AG04450 (cell line): ENCODE data around the gene TMEM203. TPM values are rescaled to one million over a fixed set of nuclear protein-coding genes. Genes with fewer than 3 reads are reported as not detected.

Experiments used
- CTCF ChIA-PET: fragments of 300-600, 350-600 bp; formaldehyde crosslinking; extraction: SDS; loops from one replicate; lab custom pipeline; 2022; ENCODE audit warnings: antibody characterized with exemption, inconsistent platforms; lab: Charles Lee
- POLR2A ChIA-PET: fragments of 350-600 bp; formaldehyde crosslinking; extraction: SDS; loops from one replicate; lab custom pipeline; 2021; ENCODE audit warnings: antibody characterized with exemption, inconsistent platforms; lab: Yijun Ruan, JAX
- DNase-seq: peaks from one replicate; pipeline ENCODE4 v3.0.0-alpha.2; 2011; ENCODE audit warnings: low read depth, low spot score
- H3K27ac ChIP-seq: one replicate; pipeline ENCODE4 v1.5.1; 2012; ENCODE audit warnings: low read depth, low read length, control low read depth
- H3K27me3 ChIP-seq: one replicate; pipeline ENCODE4 v1.6.0; 2012; ENCODE audit warnings: low read length; ENCODE audit not compliant: control insufficient read depth, insufficient read depth
- H3K4me3 ChIP-seq: 2 replicates; pipeline ENCODE4 v1.5.1; 2011; ENCODE audit warnings: mild to moderate bottlenecking, low read depth, low read length, control low read depth
- H3K9me3 ChIP-seq: 2 replicates; pipeline ENCODE4 v1.5.1; 2012; ENCODE audit warnings: low read length; ENCODE audit not compliant: control insufficient read depth, insufficient read depth
- CTCF ChIP-seq: IDR thresholded peaks from 2 replicates; pipeline ENCODE4 v1.5.1; 2011; ENCODE audit warnings: low read depth, low read length, control low read depth, inconsistent platforms
- polyA plus RNA-seq: library from polyadenylated mRNA; depleted of rRNA; stranded (reverse); fragments of >200 nt; gene quantifications from 2 replicates; pipeline ENCODE4 v1.2.3, GENCODE V29; 2011

The TMEM203 gene
- polyA plus RNA-seq, 1 experiment, result 50.2 TPM

DNA sequence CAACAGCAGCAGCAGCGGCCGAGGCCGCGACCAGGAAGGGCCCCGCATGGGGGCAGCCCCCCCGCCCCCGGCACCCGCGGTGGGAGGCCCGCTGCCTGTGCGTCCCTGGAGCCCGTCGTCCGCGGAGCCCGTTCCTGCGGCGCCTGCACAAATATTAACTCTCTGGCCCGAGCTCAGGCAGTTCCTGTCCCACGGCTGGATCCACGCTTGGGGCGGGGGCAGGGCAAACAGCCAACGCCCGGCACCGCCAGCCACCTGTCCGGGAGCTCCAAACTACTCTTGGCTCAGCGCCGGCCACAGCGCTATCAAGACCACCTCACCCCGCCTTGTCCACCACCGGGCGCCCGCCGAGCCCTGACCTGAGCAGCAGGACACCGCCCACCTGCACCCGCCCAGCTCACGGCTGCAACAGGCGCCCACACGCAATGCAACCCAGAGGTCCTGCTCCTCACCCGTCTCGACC, 35.5 kb downstream of the TMEM203 start, which contains the start of gene LRRC26:
LRRC26 (minus strand) TSS at position 156 of the 463 bp plus-strand sequence; CDS start at position 48, 108 bp downstream.
- DNase-seq, result no peak
- TF ChIP-seq CTCF, result no peak
- no peak within 1 kb of the TSS for H3K4me3 ChIP-seq
- H3K27ac ChIP-seq, result no peak within 1 kb of the TSS
- ChIA-PET CTCF (no interaction called here), POLR2A (interaction anchor here (1.1 kb wide), 1 partner anchor 44 kb away, joined by 5 read pairs; no protein-coding TSS in a partner anchor)
- H3K9me3 ChIP-seq, result no peaks in the 10 kb centered on the region; the same call in 1 of the 2 replicates
- peaks cover 59% of the 10 kb centered on the region for H3K27me3 ChIP-seq

DNA sequence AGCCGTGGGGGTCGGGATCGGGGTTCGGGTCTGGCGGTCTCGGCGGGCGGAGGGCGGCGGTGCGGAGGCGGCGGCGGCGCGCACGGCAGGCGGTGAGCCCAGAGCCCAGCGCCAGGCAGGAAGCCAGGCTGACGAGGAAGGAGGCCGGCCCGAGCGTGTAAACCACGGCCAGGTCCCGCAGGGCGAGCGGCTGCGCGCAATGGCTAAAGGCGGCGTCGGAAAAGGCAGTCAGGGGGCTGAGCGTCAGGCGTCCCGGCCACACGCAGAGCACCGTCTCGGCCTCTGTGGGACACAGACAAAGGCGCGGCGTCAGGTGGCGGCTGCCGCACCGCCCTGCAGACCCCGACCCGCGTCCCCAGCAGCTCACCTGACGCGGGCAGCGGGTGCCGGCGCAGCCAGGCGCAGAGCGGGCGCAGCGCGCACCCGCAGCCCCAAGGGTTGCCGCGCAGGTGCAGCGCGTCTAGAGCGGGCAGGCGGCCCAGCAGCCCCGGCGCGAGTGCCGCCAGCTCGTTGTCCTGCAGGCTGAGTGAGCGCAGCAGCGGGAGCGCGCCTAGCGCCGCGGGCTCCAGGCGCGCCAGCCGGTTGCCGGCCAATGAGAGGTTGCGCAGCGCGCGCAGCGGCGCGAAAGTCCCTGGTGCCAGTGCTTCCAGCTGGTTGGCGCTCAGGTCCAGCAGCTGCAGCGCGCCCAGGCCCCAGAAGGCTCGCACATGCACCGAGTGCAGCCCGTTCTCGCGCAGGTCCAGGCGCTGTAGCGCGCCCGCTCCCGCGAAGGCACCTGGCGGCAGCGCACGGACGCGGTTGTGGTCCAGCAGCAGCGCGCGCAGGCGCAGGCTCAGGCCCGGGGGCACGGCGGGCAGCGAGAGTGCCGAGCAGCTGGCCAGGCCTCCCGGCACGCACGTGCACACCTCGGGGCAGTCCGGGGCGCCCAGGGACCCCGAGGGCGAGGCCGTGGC, 36.3 kb downstream of the TMEM203 start:
- CTCF ChIA-PET, result no interaction called here
- no peak overlapping the region for H3K4me3 ChIP-seq
- H3K9me3 ChIP-seq, result peaks cover 3% of the 10 kb centered on the region; the same call in 1 of the 2 replicates
- H3K27ac ChIP-seq, result no peak overlapping the region
- no peak for TF ChIP-seq CTCF
- peaks cover 62% of the 10 kb centered on the region for H3K27me3 ChIP-seq
- no peak for DNase-seq
- POLR2A ChIA-PET, result interaction anchor here (1.1 kb wide), 1 partner anchor 43 kb away, joined by 5 read pairs; no protein-coding TSS in a partner anchor

DNA sequence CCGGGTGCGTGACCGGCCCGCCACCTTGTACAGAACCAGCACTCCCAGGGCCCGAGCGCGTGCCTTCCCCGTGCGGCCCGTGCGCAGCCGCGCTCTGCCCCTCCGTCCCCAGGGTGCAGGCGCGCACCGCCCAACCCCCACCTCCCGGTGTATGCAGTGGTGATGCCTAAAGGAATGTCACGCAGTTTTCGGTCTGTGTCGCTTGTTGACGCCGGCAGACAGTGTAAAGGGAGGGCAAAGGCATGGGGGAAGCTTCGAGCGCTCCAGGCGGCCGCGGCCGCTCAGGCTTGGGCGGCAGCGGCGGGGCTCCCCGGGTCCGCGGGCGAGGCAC, 36.9 kb downstream of the TMEM203 start:
- peaks cover 68% of the 10 kb centered on the region for H3K27me3 ChIP-seq
- no peak overlapping the region for H3K4me3 ChIP-seq
- ChIA-PET POLR2A (no interaction called here), CTCF (no interaction called here)
- H3K27ac ChIP-seq, result no peak overlapping the region
- no peak for TF ChIP-seq CTCF
- H3K9me3 ChIP-seq, result peaks cover 3% of the 10 kb centered on the region; the same call in 1 of the 2 replicates
- DNase-seq, result no peak

DNA sequence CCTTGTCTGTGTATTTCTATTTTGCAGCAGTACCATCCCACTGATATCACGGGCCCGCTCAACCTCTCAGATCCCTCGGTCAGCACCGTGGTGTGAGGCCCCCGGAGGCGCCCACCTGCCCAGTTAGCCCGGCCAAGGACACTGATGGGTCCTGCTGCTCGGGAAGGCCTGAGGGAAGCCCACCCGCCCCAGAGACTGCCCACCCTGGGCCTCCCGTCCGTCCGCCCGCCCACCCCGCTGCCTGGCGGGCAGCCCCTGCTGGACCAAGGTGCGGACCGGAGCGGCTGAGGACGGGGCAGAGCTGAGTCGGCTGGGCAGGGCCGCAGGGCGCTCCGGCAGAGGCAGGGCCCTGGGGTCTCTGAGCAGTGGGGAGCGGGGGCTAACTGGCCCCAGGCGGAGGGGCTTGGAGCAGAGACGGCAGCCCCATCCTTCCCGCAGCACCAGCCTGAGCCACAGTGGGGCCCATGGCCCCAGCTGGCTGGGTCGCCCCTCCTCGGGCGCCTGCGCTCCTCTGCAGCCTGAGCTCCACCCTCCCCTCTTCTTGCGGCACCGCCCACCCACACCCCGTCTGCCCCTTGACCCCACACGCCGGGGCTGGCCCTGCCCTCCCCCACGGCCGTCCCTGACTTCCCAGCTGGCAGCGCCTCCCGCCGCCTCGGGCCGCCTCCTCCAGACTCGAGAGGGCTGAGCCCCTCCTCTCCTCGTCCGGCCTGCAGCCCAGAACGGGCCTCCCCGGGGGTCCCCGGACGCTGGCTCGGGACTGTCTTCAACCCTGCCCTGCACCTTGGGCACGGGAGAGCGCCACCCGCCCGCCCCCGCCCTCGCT, 37.5 kb downstream of the TMEM203 start:
- Histone ChIP-seq H3K9me3 (peaks cover 3% of the 10 kb centered on the region; the same call in 1 of the 2 replicates), H3K27ac (no peak overlapping the region), H3K27me3 (peaks cover 71% of the 10 kb centered on the region), H3K4me3 (no peak overlapping the region)
- no peak for TF ChIP-seq CTCF
- DNase-seq, result no peak
- CTCF ChIA-PET, result no interaction called here
- POLR2A ChIA-PET, result no interaction called here
